IMR-90 (cell line): ENCODE measurements around the gene OR14K1. TPM values are rescaled to one million over a fixed set of nuclear protein-coding genes. Genes with fewer than 3 reads are reported as not detected.

Source experiments
- ATAC-seq: fragments of 200-7000 bp; cut with Tn5 transposase; 2 replicates; pipeline ENCODE4 v1.9.1; 2020; ENCODE audit warnings: low read depth, mild to moderate bottlenecking, moderate library complexity
- BruUV-seq: library from RNA; stranded (reverse); fragments of 400-500 nt; replicated peaks from 2 replicates; lab custom pipeline; 2021; lab: Mats Ljungman, UMichigan
- CTCF ChIA-PET: fragments of 300-600 bp; formaldehyde crosslinking; extraction: SDS; loops from one replicate; lab custom pipeline; 2021; ENCODE audit warnings: antibody characterized with exemption; lab: Yijun Ruan, JAX
- POLR2A ChIA-PET: fragments of 300-600 bp; sonication (Branson Sonifier 250); formaldehyde crosslinking; loops from one replicate; lab custom pipeline; 2022; ENCODE audit warnings: antibody characterized with exemption; ENCODE audit not compliant: unreplicated experiment; lab: Charles Lee
- DNase-seq: peaks from one replicate; pipeline ENCODE4 v3.0.0; 2013
- H2AFZ ChIP-seq: replicated peaks from 2 replicates; pipeline ENCODE3; 2013; ENCODE audit warnings: low read length, mild to moderate bottlenecking; ENCODE audit not compliant: poor library complexity
- H2AK5ac ChIP-seq: 2 replicates; pipeline ENCODE4 v1.6.1; 2013; ENCODE audit warnings: low read depth, low read length, inconsistent platforms
- H2AK9ac ChIP-seq: replicated peaks from 2 replicates; pipeline ENCODE3; 2013; ENCODE audit warnings: mild to moderate bottlenecking, low read depth, low read length, moderate library complexity; ENCODE audit not compliant: poor library complexity
- H2BK120ac ChIP-seq: 2 replicates; pipeline ENCODE4 v1.6.1; 2013; ENCODE audit warnings: low read depth, low read length, inconsistent platforms
- H2BK15ac ChIP-seq: 3 replicates; pipeline ENCODE4 v1.6.1; 2013; ENCODE audit warnings: low read depth, low read length, inconsistent platforms
- H2BK20ac ChIP-seq: 2 replicates; pipeline ENCODE4 v1.6.1; 2013; ENCODE audit warnings: low read depth, mild to moderate bottlenecking, inconsistent platforms, low read length, moderate library complexity
- H2BK5ac ChIP-seq: 2 replicates; pipeline ENCODE4 v1.6.1; 2013; ENCODE audit warnings: mild to moderate bottlenecking, low read depth, low read length, inconsistent platforms; ENCODE audit not compliant: poor library complexity, severe bottlenecking
- H3K14ac ChIP-seq: replicated peaks from 2 replicates; pipeline ENCODE4 v1.6.1; 2013; ENCODE audit warnings: low read depth, low read length, inconsistent platforms
- H3K18ac ChIP-seq: 2 replicates; pipeline ENCODE4 v1.6.1; 2013; ENCODE audit warnings: low read depth, low read length, control low read depth
- H3K23ac ChIP-seq: 2 replicates; pipeline ENCODE4 v1.6.1; 2013; ENCODE audit warnings: low read depth, low read length, inconsistent platforms
- H3K27ac ChIP-seq: 2 replicates; pipeline ENCODE4 v1.5.1; 2013; ENCODE audit warnings: mild to moderate bottlenecking, control low read depth, low read length; ENCODE audit not compliant: insufficient read depth
- H3K27me3 ChIP-seq: 2 replicates; pipeline ENCODE4 v1.6.1; 2013; ENCODE audit warnings: low read length; ENCODE audit not compliant: control insufficient read depth, insufficient read depth
- H3K36me3 ChIP-seq: 2 replicates; pipeline ENCODE4 v1.6.1; 2013; ENCODE audit warnings: low read length, mixed read lengths; ENCODE audit not compliant: control insufficient read depth, insufficient read depth
- H3K4ac ChIP-seq: 2 replicates; pipeline ENCODE4 v1.6.1; 2013; ENCODE audit warnings: low read depth, low read length, inconsistent platforms
- H3K4me1 ChIP-seq: 2 replicates; pipeline ENCODE4 v1.6.1; 2013; ENCODE audit warnings: low read length, mixed read lengths; ENCODE audit not compliant: control insufficient read depth, insufficient read depth
- H3K4me2 ChIP-seq: 2 replicates; pipeline ENCODE4 v1.6.1; 2013; ENCODE audit warnings: low read depth, mild to moderate bottlenecking, control low read depth, low read length, moderate library complexity
- H3K4me3 ChIP-seq: 2 replicates; pipeline ENCODE4 v1.5.1; 2013; ENCODE audit warnings: low read depth, mild to moderate bottlenecking, control low read depth, low read length, moderate library complexity; ENCODE audit not compliant: insufficient read depth
- H3K56ac ChIP-seq: 2 replicates; pipeline ENCODE4 v1.6.1; 2013; ENCODE audit warnings: low read length, inconsistent platforms; ENCODE audit not compliant: insufficient read depth; ENCODE audit errors: extremely low read depth
- H3K79me1 ChIP-seq, 2 experiments: 2 replicates each; pipeline ENCODE4 v1.6.1; 2013; ENCODE audit warnings: low read length in 2 of 2, inconsistent platforms in 1 of 2, low read depth in 1 of 2
- H3K9ac ChIP-seq: 2 replicates; pipeline ENCODE4 v1.6.1; 2013; ENCODE audit warnings: low read depth, low read length, control low read depth
- H3K9me1 ChIP-seq: 2 replicates; pipeline ENCODE4 v1.6.1; 2013; ENCODE audit warnings: low read length, inconsistent platforms; ENCODE audit not compliant: insufficient read depth
- H3K9me3 ChIP-seq: 2 replicates; pipeline ENCODE4 v1.6.1; 2013; ENCODE audit warnings: low read length; ENCODE audit not compliant: control insufficient read depth, insufficient read depth
- H4K20me1 ChIP-seq: 2 replicates; pipeline ENCODE4 v1.6.1; 2013; ENCODE audit warnings: low read length, inconsistent platforms; ENCODE audit not compliant: insufficient read depth
- H4K5ac ChIP-seq: 2 replicates; pipeline ENCODE4 v1.6.1; 2013; ENCODE audit warnings: mild to moderate bottlenecking, low read depth, low read length, control low read depth
- H4K8ac ChIP-seq, 2 experiments: 2 replicates each; pipeline ENCODE4 v1.6.1; 2013; ENCODE audit warnings: low read depth in 2 of 2, low read length in 2 of 2, control low read depth in 1 of 2, inconsistent platforms in 1 of 2
- H4K91ac ChIP-seq: 2 replicates; pipeline ENCODE4 v1.6.1; 2013; ENCODE audit warnings: low read depth, low read length, inconsistent platforms; ENCODE audit not compliant: insufficient read depth
- BHLHE40 ChIP-seq: fragments of 150-350 bp; IDR thresholded peaks from 2 replicates; pipeline ENCODE4 v1.6.1; 2016; ENCODE audit warnings: mild to moderate bottlenecking, low read depth, low read length
- CEBPB ChIP-seq: IDR thresholded peaks from 2 replicates; pipeline ENCODE4 v1.6.1; 2012; ENCODE audit warnings: low read depth, low read length, improper control_type of control experiment
- FOS ChIP-seq: fragments of 150-350 bp; IDR thresholded peaks from 2 replicates; pipeline ENCODE4 v1.6.1; 2016; ENCODE audit warnings: low read depth, low read length
- MAFK ChIP-seq: IDR thresholded peaks from 2 replicates; pipeline ENCODE4 v1.6.1; 2012; ENCODE audit warnings: low read depth, low read length, improper control_type of control experiment
- MAZ ChIP-seq: IDR thresholded peaks from 2 replicates; pipeline ENCODE4 v1.6.1; 2012; ENCODE audit warnings: low read depth, mild to moderate bottlenecking, low read length, improper control_type of control experiment, moderate library complexity, borderline replicate concordance
- MXI1 ChIP-seq: IDR thresholded peaks from 2 replicates; pipeline ENCODE4 v1.6.1; 2012; ENCODE audit warnings: low read depth, mild to moderate bottlenecking, low read length, moderate library complexity, borderline replicate concordance
- NFE2L2 ChIP-seq: fragments of 150-350 bp; IDR thresholded peaks from 2 replicates; pipeline ENCODE4 v1.6.1; 2016; ENCODE audit warnings: low read depth, mild to moderate bottlenecking, low read length
- POLR2A ChIP-seq: IDR thresholded peaks from 2 replicates; pipeline ENCODE4 v1.6.1; 2012; ENCODE audit warnings: mild to moderate bottlenecking, low read depth, low read length
- RAD21 ChIP-seq: IDR thresholded peaks from 2 replicates; pipeline ENCODE4 v1.6.1; 2012; ENCODE audit warnings: low read length, improper control_type of control experiment
- RCOR1 ChIP-seq: IDR thresholded peaks from 2 replicates; pipeline ENCODE4 v1.6.1; 2012; ENCODE audit warnings: mild to moderate bottlenecking, low read length, improper control_type of control experiment; ENCODE audit not compliant: insufficient replicate concordance
- WGBS, 2 experiments: methylation state at CpG; one replicate each; pipeline versions ENCODE4 v1.1.5 to v1.1.7; 2013; ENCODE audit warnings: missing lambda C conversion rate in 2 of 2; ENCODE audit not compliant: insufficient read length in 1 of 2; ENCODE audit errors: extremely low coverage in 2 of 2; 5-methylcytosine and 5-hydroxymethylcytosine counted together
- dilution Hi-C: fragments of 300-500 bp; cut with HindIII; formaldehyde crosslinking; loops from one replicate; pipeline ENCODE4 v1.14.3; 2018; ENCODE audit warnings: low sequenced_read_pairs; ENCODE audit not compliant: unreplicated experiment
- in situ Hi-C: fragments of 300-500 bp; cut with MboI; formaldehyde crosslinking; loops from 3 replicates; pipeline ENCODE4 v1.14.3; 2019; ENCODE audit warnings: low sequenced_read_pairs, inconsistent platforms, mixed read lengths
- intact Hi-C: fragments of 100-400 bp; cut with micrococcal nuclease; formaldehyde crosslinking; loops from 2 replicates; pipeline ENCODE4 v1.10.0; 2022
- polyA plus RNA-seq, 3 experiments: library from polyadenylated mRNA; depleted of rRNA; stranded (reverse); fragments of >200 nt; gene quantifications; 2 replicates each; pipeline ENCODE4 v1.2.3, GENCODE V29; 2012; ENCODE audit warnings: low replicate concordance in 1 of 3
- total RNA-seq: library from RNA; depleted of rRNA; stranded (reverse); fragments of >200 nt; gene quantifications from 2 replicates; pipeline ENCODE4 v1.2.3, GENCODE V29; 2012
- TF ChIP-seq, protein P1 (sequence below): fragments of 150-350 bp; IDR thresholded peaks from 2 replicates; pipeline ENCODE4 v1.6.1; 2016; ENCODE audit warnings: low read depth, mild to moderate bottlenecking, low read length, moderate library complexity, borderline replicate concordance
- TF ChIP-seq, protein P2 (sequence below): fragments of 150-350 bp; IDR thresholded peaks from 2 replicates; pipeline ENCODE4 v1.6.1; 2017; ENCODE audit warnings: mild to moderate bottlenecking, antibody characterized with exemption, low read length, low read depth
- TF ChIP-seq, protein P3 (sequence below): conservative IDR thresholded peaks from 2 replicates; pipeline ENCODE4 v1.5.1; 2012; ENCODE audit warnings: mild to moderate bottlenecking, low read depth, low read length, improper control_type of control experiment

The OR14K1 gene
- total and polyA plus RNA-seq, 2 of the 4 experiments (the other 2 are of a cell fraction): not detected

DNA sequence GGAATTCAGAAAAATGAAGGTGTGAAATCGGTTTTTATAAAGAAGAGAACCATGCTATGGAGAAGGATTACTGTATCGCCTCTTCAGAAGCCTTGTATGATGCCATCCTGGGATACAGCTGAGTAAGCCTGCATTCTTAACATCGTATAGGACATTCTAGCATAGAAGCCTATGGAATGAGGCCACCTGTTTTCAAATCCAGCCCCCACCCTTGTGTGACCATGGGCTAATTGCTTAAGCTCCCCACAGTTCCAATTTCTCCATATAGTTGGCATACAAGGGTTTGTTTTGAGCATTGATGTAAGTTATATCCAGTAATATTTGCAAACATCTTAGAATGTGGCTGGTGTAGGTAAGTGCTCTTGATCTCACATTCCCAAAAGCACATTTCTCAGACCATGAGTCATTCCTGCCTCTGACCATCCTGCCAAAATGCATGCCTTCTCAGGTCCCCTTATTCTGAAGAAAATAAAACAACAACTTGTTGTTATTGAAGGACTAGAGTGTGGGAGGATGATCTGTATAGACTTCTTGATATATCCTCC, 8.0 kb downstream of the OR14K1 start:
- H4K91ac ChIP-seq: no peak overlapping the region
- ATAC-seq: no peak
- no peak overlapping the region for H3K23ac ChIP-seq
- H4K5ac ChIP-seq: no peak overlapping the region
- no peak overlapping the region for H3K9ac ChIP-seq
- H2BK120ac ChIP-seq: no peak overlapping the region
- H3K18ac ChIP-seq: peak overlapping the region; percentile 8; the same call in 1 of the 2 replicates
- peaks cover 15% of the 10 kb centered on the region for H3K9me3 ChIP-seq
- peak overlapping the region; percentile 34 for H2BK5ac ChIP-seq
- TF ChIP-seq FOS (no peak), CEBPB (no peak), RCOR1 (no peak), MAFK (no peak), POLR2A (no peak), BHLHE40 (no peak), MXI1 (no peak), MAZ (no peak), NFE2L2 (no peak), RAD21 (no peak)
- TF ChIP-seq, protein P1, sequence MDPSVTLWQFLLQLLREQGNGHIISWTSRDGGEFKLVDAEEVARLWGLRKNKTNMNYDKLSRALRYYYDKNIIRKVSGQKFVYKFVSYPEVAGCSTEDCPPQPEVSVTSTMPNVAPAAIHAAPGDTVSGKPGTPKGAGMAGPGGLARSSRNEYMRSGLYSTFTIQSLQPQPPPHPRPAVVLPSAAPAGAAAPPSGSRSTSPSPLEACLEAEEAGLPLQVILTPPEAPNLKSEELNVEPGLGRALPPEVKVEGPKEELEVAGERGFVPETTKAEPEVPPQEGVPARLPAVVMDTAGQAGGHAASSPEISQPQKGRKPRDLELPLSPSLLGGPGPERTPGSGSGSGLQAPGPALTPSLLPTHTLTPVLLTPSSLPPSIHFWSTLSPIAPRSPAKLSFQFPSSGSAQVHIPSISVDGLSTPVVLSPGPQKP: no peak
- TF ChIP-seq, protein P2, sequence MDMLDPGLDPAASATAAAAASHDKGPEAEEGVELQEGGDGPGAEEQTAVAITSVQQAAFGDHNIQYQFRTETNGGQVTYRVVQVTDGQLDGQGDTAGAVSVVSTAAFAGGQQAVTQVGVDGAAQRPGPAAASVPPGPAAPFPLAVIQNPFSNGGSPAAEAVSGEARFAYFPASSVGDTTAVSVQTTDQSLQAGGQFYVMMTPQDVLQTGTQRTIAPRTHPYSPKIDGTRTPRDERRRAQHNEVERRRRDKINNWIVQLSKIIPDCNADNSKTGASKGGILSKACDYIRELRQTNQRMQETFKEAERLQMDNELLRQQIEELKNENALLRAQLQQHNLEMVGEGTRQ: no peak
- TF ChIP-seq, protein P3, sequence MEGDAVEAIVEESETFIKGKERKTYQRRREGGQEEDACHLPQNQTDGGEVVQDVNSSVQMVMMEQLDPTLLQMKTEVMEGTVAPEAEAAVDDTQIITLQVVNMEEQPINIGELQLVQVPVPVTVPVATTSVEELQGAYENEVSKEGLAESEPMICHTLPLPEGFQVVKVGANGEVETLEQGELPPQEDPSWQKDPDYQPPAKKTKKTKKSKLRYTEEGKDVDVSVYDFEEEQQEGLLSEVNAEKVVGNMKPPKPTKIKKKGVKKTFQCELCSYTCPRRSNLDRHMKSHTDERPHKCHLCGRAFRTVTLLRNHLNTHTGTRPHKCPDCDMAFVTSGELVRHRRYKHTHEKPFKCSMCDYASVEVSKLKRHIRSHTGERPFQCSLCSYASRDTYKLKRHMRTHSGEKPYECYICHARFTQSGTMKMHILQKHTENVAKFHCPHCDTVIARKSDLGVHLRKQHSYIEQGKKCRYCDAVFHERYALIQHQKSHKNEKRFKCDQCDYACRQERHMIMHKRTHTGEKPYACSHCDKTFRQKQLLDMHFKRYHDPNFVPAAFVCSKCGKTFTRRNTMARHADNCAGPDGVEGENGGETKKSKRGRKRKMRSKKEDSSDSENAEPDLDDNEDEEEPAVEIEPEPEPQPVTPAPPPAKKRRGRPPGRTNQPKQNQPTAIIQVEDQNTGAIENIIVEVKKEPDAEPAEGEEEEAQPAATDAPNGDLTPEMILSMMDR: no peak
- H2AK9ac ChIP-seq: no peak overlapping the region
- H3K36me3 ChIP-seq: no peaks in the 10 kb centered on the region
- H2AFZ ChIP-seq: no peak overlapping the region
- no peak overlapping the region for H3K56ac ChIP-seq
- H3K14ac ChIP-seq: no peak overlapping the region
- no CpG with 5 or more reads among the region's 3 CpGs for WGBS, 2 experiments
- no peak overlapping the region for H2BK15ac ChIP-seq
- H3K27me3 ChIP-seq: no peaks in the 10 kb centered on the region
- H3K4me1 ChIP-seq: no peaks in the 10 kb centered on the region
- no peak overlapping the region for H2AK5ac ChIP-seq
- no peaks in the 10 kb centered on the region for H3K9me1 ChIP-seq
- intact Hi-C loops: no loop called here
- no peak overlapping the region; a peak in 1 of 4 replicates for H4K8ac ChIP-seq
- ChIA-PET POLR2A (no interaction called here), CTCF (no interaction called here)
- no peak overlapping the region for H3K4ac ChIP-seq
- no peaks in the 10 kb centered on the region for H4K20me1 ChIP-seq
- BruUV-seq: no TSS peak
- H2BK20ac ChIP-seq: no peak overlapping the region
- in situ Hi-C loops: no loop called here
- H3K27ac ChIP-seq: no peak overlapping the region
- dilution Hi-C loops: no loop called here
- H3K4me3 ChIP-seq: no peak overlapping the region
- H3K4me2 ChIP-seq: no peak overlapping the region
- no peaks in the 10 kb centered on the region for H3K79me1 ChIP-seq
- DNase-seq: peak; percentile 16
